ENCODE measurements around the gene TMEM44. TPM values are rescaled to one million over a fixed set of nuclear protein-coding genes. Genes with fewer than 3 reads are reported as not detected.

The TMEM44 gene
- total and polyA plus RNA-seq, 2 of the 4 experiments (the other 2 are of a cell fraction) = 9.7 to 24.2 TPM

GRCh38 chr3:194556086-194557056, 76.8 kb downstream of the TMEM44 start:
- H2BK120ac ChIP-seq (ENCODE audit: low read depth, low read length) = peak overlapping the region; percentile 50
- peaks cover 15% of the 10 kb centered on the region for H3K4me1 ChIP-seq (ENCODE audit: control insufficient read depth, insufficient read depth, low read length)
- H3K9me3 ChIP-seq (ENCODE audit: control insufficient read depth, insufficient read depth, low read length) = no peaks in the 10 kb centered on the region
- peak overlapping the region; percentile 48 for H3K18ac ChIP-seq (ENCODE audit: low read depth, low read length)
- H4K91ac ChIP-seq (ENCODE audit: insufficient read depth, low read depth, low read length) = peak overlapping the region; percentile 68
- no peaks in the 10 kb centered on the region for H3K27me3 ChIP-seq (ENCODE audit: control insufficient read depth, insufficient read depth, low read length)
- H2AK9ac ChIP-seq (replicated peaks; ENCODE audit: low read depth, low read length, poor library complexity) = peak overlapping the region; percentile 89
- H4K20me1 ChIP-seq (ENCODE audit: insufficient read depth, low read length) = no peaks in the 10 kb centered on the region
- H3K4me3 ChIP-seq (ENCODE audit: insufficient read depth, low read depth, low read length) = no peak overlapping the region
- H2AFZ ChIP-seq (replicated peaks; ENCODE audit: low read length, poor library complexity) = peak overlapping the region; percentile 91
- H3K4ac ChIP-seq (ENCODE audit: low read depth, low read length) = peak overlapping the region; percentile 82
- in situ Hi-C loops (cut with MboI; ENCODE audit: low sequenced_read_pairs) = no loop called here
- H2AK5ac ChIP-seq (ENCODE audit: low read depth, low read length) = peak overlapping the region; percentile 74
- ChIA-PET CTCF (interaction anchor here (0.6 to 1.3 kb wide), 3 partner anchors 11 to 24 kb away, joined by 3 to 7 read pairs (median 3); no protein-coding TSS in a partner anchor), POLR2A (ENCODE audit: unreplicated experiment) (no interaction called here)
- BruUV-seq (replicated peaks) = no TSS peak
- no peak overlapping the region for H3K9ac ChIP-seq (ENCODE audit: low read depth, low read length)
- H3K9me1 ChIP-seq (ENCODE audit: insufficient read depth, low read length) = peaks cover 14% of the 10 kb centered on the region; the same call in 1 of the 2 replicates
- peak overlapping the region; percentile 67; the same call in 1 of the 2 replicates for H3K23ac ChIP-seq (ENCODE audit: low read depth, low read length)
- intact Hi-C loops (cut with micrococcal nuclease) = no loop called here
- dilution Hi-C loops (cut with HindIII; ENCODE audit: low sequenced_read_pairs, unreplicated experiment) = no loop called here
- no peaks in the 10 kb centered on the region for H3K79me1 ChIP-seq (ENCODE audit: low read depth in 1 of 2, low read length in 2 of 2)
- peak overlapping the region; percentile 64 for H3K14ac ChIP-seq (replicated peaks; ENCODE audit: low read depth, low read length)
- no CpG with 5 or more reads among the region's 13 CpGs for WGBS, 2 experiments (ENCODE audit: extremely low coverage in 2 of 2, insufficient read length in 1 of 2)
- no peaks in the 10 kb centered on the region for H3K36me3 ChIP-seq (ENCODE audit: control insufficient read depth, insufficient read depth, low read length)
- H2BK20ac ChIP-seq (ENCODE audit: low read depth, low read length) = peak overlapping the region; percentile 61
- peak overlapping the region; percentile 6 for H2BK5ac ChIP-seq (ENCODE audit: low read depth, low read length, poor library complexity, severe bottlenecking)
- DNase-seq (peak; percentile 50), ATAC-seq (ENCODE audit: low read depth) (peak; percentile 60)
- TF ChIP-seq NFE2L2 (IDR thresholded peaks at IDR 0.05; ENCODE audit: low read depth, low read length) (peak; percentile 78), MAZ (IDR thresholded peaks at IDR 0.05; ENCODE audit: borderline replicate concordance, low read depth, low read length) (0 out of 2 replicates have a peak, but pooled peaks have one; percentile 7), CEBPB (IDR thresholded peaks at IDR 0.05; ENCODE audit: low read depth, low read length) (no peak)
- no peak overlapping the region; the same call in 1 of the 2 replicates for H3K27ac ChIP-seq (ENCODE audit: insufficient read depth, low read length)
- H3K4me2 ChIP-seq (ENCODE audit: low read depth, low read length) = peak overlapping the region; percentile 28; the same call in 1 of the 2 replicates
- H3K56ac ChIP-seq (ENCODE audit: extremely low read depth, insufficient read depth, low read length) = no peak overlapping the region
- H4K8ac ChIP-seq (ENCODE audit: low read depth in 2 of 2, low read length in 2 of 2) = peak overlapping the region; percentile 66 to 82
- peak overlapping the region; percentile 23 for H4K5ac ChIP-seq (ENCODE audit: low read depth, low read length)
- H2BK15ac ChIP-seq (ENCODE audit: low read depth, low read length) = peak overlapping the region; percentile 51; the same call in 2 of the 3 replicates
